ENCODE measurements around the gene STX11. TPM values are rescaled to one million over a fixed set of nuclear protein-coding genes. Genes with fewer than 3 reads are reported as not detected.

STX11 gene
- total and polyA plus RNA-seq, 10 of the 15 experiments (the other 5 are each of a cell fraction or from before 2014, with no cell fraction given), result 0.66 to 38.1 (median 19.8) TPM

DNA sequence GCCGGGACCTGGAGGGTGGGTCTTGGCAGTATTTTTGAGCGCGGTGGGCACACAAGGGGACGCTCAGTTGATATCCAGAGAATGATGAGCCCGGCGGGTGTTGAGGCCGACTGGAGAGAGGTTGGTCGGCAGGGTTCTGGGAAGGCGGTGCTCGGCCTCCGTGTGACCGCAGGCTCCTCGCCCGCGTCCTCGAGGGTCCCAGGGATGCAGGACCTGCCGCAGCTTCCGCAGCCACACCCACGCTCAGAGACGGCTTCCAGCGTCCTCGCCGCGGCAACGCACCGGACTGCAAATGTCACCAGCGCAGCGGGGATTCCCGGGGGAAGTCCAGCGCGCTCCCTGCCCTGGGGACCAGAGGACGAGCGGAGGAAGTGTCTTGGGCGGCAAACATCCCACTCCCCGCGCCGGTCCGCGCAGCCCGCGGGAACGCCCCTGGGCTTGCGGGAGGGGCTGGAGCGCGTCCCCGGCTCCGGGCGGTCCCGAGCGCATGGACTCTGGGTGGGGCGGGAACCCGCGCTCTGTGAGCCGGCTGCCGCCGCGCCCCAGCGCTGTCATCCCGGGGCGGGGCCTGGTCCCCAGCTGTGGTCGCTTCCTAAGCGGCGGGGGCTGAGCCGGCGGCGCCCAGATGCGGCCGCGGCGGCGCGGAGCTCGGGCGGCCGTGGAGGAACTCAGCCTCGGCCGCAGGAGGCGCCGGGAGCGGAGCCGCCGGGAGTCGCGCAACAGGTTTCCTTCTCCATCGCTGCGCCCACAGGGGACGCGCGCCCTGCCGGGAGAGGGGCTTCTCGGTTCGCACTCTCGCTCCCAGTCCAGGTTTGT is at the start of gene STX11 (continued):
- TF ChIP-seq ZBTB4 (CRISPR knock-in tag; IDR thresholded peaks at IDR 0.05), result no peak
- no peak for TF ChIP-seq RCOR1 (conservative IDR thresholded peaks at IDR 0.05; ENCODE audit: low read depth, low read length)
- no peak for TF ChIP-seq USF1 (IDR thresholded peaks at IDR 0.05; ENCODE audit: borderline replicate concordance, extremely low read length, insufficient read depth, low read depth, low read length)
- TF ChIP-seq GATAD2B (conservative IDR thresholded peaks at IDR 0.05; ENCODE audit: low read depth), result peak; percentile 99
- TF ChIP-seq SKIL (IDR thresholded peaks at IDR 0.05; ENCODE audit: low read depth, poor library complexity, severe bottlenecking), result no peak
- 0 out of 2 replicates have a peak, but pooled peaks have one; percentile 14 for TF ChIP-seq TBL1XR1 (IDR thresholded peaks at IDR 0.05; ENCODE audit: low read depth, low read length)
- TF ChIP-seq IRF3 (IDR thresholded peaks at IDR 0.05), result 0 out of 2 replicates have a peak, but pooled peaks have one; percentile 7
- TF ChIP-seq RBBP5 (conservative IDR thresholded peaks at IDR 0.05), result no peak
- TF ChIP-seq, protein P1, sequence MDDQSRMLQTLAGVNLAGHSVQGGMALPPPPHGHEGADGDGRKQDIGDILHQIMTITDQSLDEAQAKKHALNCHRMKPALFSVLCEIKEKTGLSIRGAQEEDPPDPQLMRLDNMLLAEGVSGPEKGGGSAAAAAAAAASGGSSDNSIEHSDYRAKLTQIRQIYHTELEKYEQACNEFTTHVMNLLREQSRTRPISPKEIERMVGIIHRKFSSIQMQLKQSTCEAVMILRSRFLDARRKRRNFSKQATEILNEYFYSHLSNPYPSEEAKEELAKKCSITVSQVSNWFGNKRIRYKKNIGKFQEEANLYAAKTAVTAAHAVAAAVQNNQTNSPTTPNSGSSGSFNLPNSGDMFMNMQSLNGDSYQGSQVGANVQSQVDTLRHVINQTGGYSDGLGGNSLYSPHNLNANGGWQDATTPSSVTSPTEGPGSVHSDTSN (IDR thresholded peaks at IDR 0.05; ENCODE audit: insufficient replicate concordance, low read depth, low read length), result no peak
- no peak for TF ChIP-seq JUNB (IDR thresholded peaks at IDR 0.05)
- TF ChIP-seq ASH2L (IDR thresholded peaks at IDR 0.05; ENCODE audit: borderline replicate concordance, low read depth), result no peak
- TF ChIP-seq ZNF274 (IDR thresholded peaks at IDR 0.05; ENCODE audit: insufficient read depth, insufficient read length), result no peak
- 0 out of 2 replicates have a peak, but pooled peaks have one; percentile 15 for TF ChIP-seq MYB (IDR thresholded peaks at IDR 0.05; ENCODE audit: borderline replicate concordance, low read depth, low read length)
- no peak for TF ChIP-seq PKNOX1 (IDR thresholded peaks at IDR 0.05)
- TF ChIP-seq IKZF1 (conservative IDR thresholded peaks at IDR 0.05), result peak; percentile 97
- peak; percentile 55; the same call in 1 of the 2 replicates for TF ChIP-seq TAF1 (IDR thresholded peaks at IDR 0.05; ENCODE audit: borderline replicate concordance, low read depth, low read length)
- no peak for TF ChIP-seq CBX3 (IDR thresholded peaks at IDR 0.05; ENCODE audit: borderline replicate concordance, low read depth)
- TF ChIP-seq MXI1 (IDR thresholded peaks at IDR 0.05; ENCODE audit: low read depth, low read length), result peak; percentile 86
- no peak for TF ChIP-seq NFYA (IDR thresholded peaks at IDR 0.05; ENCODE audit: borderline replicate concordance, low read depth, low read length)

Measured in GM12878 (cell line).